Tibial nerve (tissue), 4 donors: ENCODE measurements around the gene NCOA3. TPM values are rescaled to one million over a fixed set of nuclear protein-coding genes. Genes with fewer than 3 reads are reported as not detected.
A peak's percentile ranks its signal among the peaks of the same experiment; 100 is the strongest.

ENCODE experiments used
- DNase-seq, 2 donors: peaks; one replicate each; pipeline ENCODE4 v3.0.0-alpha.2; 2019; ENCODE audit warnings: low spot score in 2 of 2
- H3K27ac ChIP-seq, 4 donors: fragments of 200-600 bp; sonication (generic) in 3 of 4; one replicate each; pipeline ENCODE4 v1.5.1; 2017 to 2019; ENCODE audit warnings: mild to moderate bottlenecking in 1 of 4
- H3K27me3 ChIP-seq, 2 donors: fragments of 200-600 bp; sonication (generic) in 1 of 2; one replicate each; pipeline versions ENCODE4 v1.5.1 to v1.6.0; 2017 to 2019
- H3K36me3 ChIP-seq, 3 donors: fragments of 200-600 bp; sonication (generic); one replicate each; pipeline ENCODE4 v1.5.1; 2018 to 2019
- H3K4me1 ChIP-seq, 4 donors: fragments of 200-600 bp; sonication (generic) in 3 of 4; one replicate each; pipeline ENCODE4 v1.5.1; 2017 to 2019
- H3K4me3 ChIP-seq, 4 donors: fragments of 200-600 bp; sonication (generic) in 3 of 4; one replicate each; pipeline ENCODE4 v1.5.1; 2017 to 2019; ENCODE audit warnings: mild to moderate bottlenecking in 1 of 4, moderate library complexity in 1 of 4
- H3K9me3 ChIP-seq, 4 donors: fragments of 200-600 bp; sonication (generic) in 3 of 4; one replicate each; pipeline ENCODE4 v1.5.1; 2017 to 2019
- EP300 ChIP-seq, 2 donors: sonication (generic); formaldehyde crosslinking; IDR thresholded peaks; one replicate each; pipeline ENCODE4 v1.6.1; 2017; ENCODE audit warnings: antibody characterized with exemption in 2 of 2, mild to moderate bottlenecking in 1 of 2
- POLR2A ChIP-seq, 2 donors: fragments of 450-650 bp; IDR thresholded peaks; one replicate each; pipeline ENCODE4 v1.6.1; 2017; ENCODE audit warnings: antibody characterized with exemption in 2 of 2, mild to moderate bottlenecking in 2 of 2, moderate library complexity in 2 of 2
- WGBS, 2 donors: methylation state at CpG; one replicate each; pipeline ENCODE4 v1.1.5; 2018; 5-methylcytosine and 5-hydroxymethylcytosine counted together
- total RNA-seq, 4 donors: library from RNA; depleted of rRNA; stranded (reverse); fragments of >200 nt; gene quantifications; one replicate each; pipeline ENCODE4 v1.1.0, GENCODE V29; 2016
- TF ChIP-seq, protein P1 (sequence below), 5 experiments: fragments of 200-600 bp in 3 of 5; fragments of 450-650 bp in 2 of 5; sonication (generic) in 3 of 5; IDR thresholded peaks; one replicate each; pipeline ENCODE4 v1.5.1; 2016 to 2019; ENCODE audit warnings: antibody characterized with exemption in 5 of 5, mild to moderate bottlenecking in 3 of 5, moderate library complexity in 2 of 5

NCOA3 gene
- total RNA-seq, 4 donors from 2014 or later = 38.0 to 48.9 (median 40.7) TPM

- peak in 1 of 2 donors; percentile 3 for DNase-seq
- Histone ChIP-seq H3K4me3 (no peak overlapping the region), H3K27me3 (no peaks in the 10 kb centered on the region), H3K27ac (peak overlapping the region in 2 of 4 donors; percentile 58), H3K4me1 (peaks cover 0 to 47% (median 22%) of the 10 kb centered on the region in 4 donors), H3K36me3 (no peaks in the 10 kb centered on the region), H3K9me3 (no peaks in the 10 kb centered on the region)
- TF ChIP-seq, protein P1, sequence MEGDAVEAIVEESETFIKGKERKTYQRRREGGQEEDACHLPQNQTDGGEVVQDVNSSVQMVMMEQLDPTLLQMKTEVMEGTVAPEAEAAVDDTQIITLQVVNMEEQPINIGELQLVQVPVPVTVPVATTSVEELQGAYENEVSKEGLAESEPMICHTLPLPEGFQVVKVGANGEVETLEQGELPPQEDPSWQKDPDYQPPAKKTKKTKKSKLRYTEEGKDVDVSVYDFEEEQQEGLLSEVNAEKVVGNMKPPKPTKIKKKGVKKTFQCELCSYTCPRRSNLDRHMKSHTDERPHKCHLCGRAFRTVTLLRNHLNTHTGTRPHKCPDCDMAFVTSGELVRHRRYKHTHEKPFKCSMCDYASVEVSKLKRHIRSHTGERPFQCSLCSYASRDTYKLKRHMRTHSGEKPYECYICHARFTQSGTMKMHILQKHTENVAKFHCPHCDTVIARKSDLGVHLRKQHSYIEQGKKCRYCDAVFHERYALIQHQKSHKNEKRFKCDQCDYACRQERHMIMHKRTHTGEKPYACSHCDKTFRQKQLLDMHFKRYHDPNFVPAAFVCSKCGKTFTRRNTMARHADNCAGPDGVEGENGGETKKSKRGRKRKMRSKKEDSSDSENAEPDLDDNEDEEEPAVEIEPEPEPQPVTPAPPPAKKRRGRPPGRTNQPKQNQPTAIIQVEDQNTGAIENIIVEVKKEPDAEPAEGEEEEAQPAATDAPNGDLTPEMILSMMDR (IDR thresholded peaks at IDR 0.05) = no peak
- TF ChIP-seq POLR2A (IDR thresholded peaks at IDR 0.05) = no peak
- TF ChIP-seq EP300 (IDR thresholded peaks at IDR 0.05) = no peak
- 49 to 53% methylated on average over 3 of the region's 3 CpGs for WGBS, 2 donors
These were observed 39.8 kb downstream of the NCOA3 start for GRCh38 chr20:47541355-47541922.

- DNase-seq = peak in 1 of 2 donors; percentile 4
- H3K36me3 ChIP-seq = no peaks in the 10 kb centered on the region
- WGBS, 2 donors = 17 to 29% methylated on average over 1 of the region's 1 CpG
- peak overlapping the region in 1 of 4 donors; percentile 2 for H3K27ac ChIP-seq
- H3K27me3 ChIP-seq = no peaks in the 10 kb centered on the region
- H3K4me3 ChIP-seq = no peak overlapping the region
- peaks cover 0 to 47% (median 22%) of the 10 kb centered on the region in 4 donors for H3K4me1 ChIP-seq
- no peaks in the 10 kb centered on the region for H3K9me3 ChIP-seq
- TF ChIP-seq, protein P1 (IDR thresholded peaks at IDR 0.05) = no peak
- no peak for TF ChIP-seq EP300 (IDR thresholded peaks at IDR 0.05)
These were observed 41.3 kb downstream of the NCOA3 start for GRCh38 chr20:47543006-47543431.

DNA sequence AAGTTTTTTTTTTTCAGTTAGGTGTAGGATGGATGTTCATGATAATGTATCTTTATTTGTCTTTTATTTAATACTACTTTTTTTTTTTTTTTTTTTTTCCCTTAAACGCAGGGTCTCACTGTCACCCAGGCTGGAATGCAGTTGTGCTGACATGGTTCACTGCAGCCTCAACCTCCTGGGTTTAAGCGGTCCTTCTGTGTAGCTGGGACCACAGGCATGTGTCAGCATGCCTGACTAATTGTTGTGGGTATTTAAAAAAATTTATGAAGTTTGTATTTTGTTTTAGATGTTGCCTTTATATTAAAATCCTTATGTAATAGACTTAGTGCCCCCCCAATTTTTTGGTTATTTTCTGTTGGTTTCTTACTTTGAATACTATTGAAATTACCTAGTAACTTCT lies 42.6 kb downstream of the NCOA3 start:
- Histone ChIP-seq H3K4me1 (peaks cover 0 to 47% (median 20%) of the 10 kb centered on the region in 4 donors), H3K9me3 (no peaks in the 10 kb centered on the region), H3K36me3 (no peaks in the 10 kb centered on the region), H3K4me3 (no peak overlapping the region), H3K27me3 (no peaks in the 10 kb centered on the region), H3K27ac (no peak overlapping the region)
- TF ChIP-seq EP300 (IDR thresholded peaks at IDR 0.05) (no peak), POLR2A (IDR thresholded peaks at IDR 0.05) (no peak)
- TF ChIP-seq, protein P1 (IDR thresholded peaks at IDR 0.05) = no peak
- peak in 1 of 2 donors; percentile 3 for DNase-seq
- WGBS, 2 donors = 23 to 28% methylated on average over 2 of the region's 2 CpGs

GRCh38 chr20:47544852-47545251 lies 43.2 kb downstream of the NCOA3 start:
- Histone ChIP-seq H3K36me3 (no peaks in the 10 kb centered on the region), H3K27me3 (no peaks in the 10 kb centered on the region), H3K27ac (no peak overlapping the region), H3K4me3 (no peak overlapping the region), H3K9me3 (no peaks in the 10 kb centered on the region), H3K4me1 (peaks cover 0 to 45% (median 20%) of the 10 kb centered on the region in 4 donors)
- TF ChIP-seq, protein P1 (IDR thresholded peaks at IDR 0.05) = no peak
- no peak for TF ChIP-seq POLR2A (IDR thresholded peaks at IDR 0.05)
- TF ChIP-seq EP300 (IDR thresholded peaks at IDR 0.05) = no peak
- WGBS, 2 donors = 38 to 47% methylated on average over 2 of the region's 2 CpGs
- DNase-seq = no peak

GRCh38 chr20:47545499-47545898 lies 43.8 kb downstream of the NCOA3 start:
- H3K27me3 ChIP-seq = no peaks in the 10 kb centered on the region
- no peaks in the 10 kb centered on the region for H3K9me3 ChIP-seq
- H3K36me3 ChIP-seq = no peaks in the 10 kb centered on the region
- WGBS, 2 donors = 97 to 100% methylated on average over 4 of the region's 4 CpGs
- H3K4me3 ChIP-seq = no peak overlapping the region
- H3K27ac ChIP-seq = no peak overlapping the region
- no peak for DNase-seq
- TF ChIP-seq POLR2A (IDR thresholded peaks at IDR 0.05) (no peak), EP300 (IDR thresholded peaks at IDR 0.05) (no peak)
- TF ChIP-seq, protein P1 (IDR thresholded peaks at IDR 0.05) = no peak
- H3K4me1 ChIP-seq = peaks cover 0 to 42% (median 16%) of the 10 kb centered on the region in 4 donors
